C4-2B (cell line): ENCODE results near the gene ZMIZ2.
"Not testable (repeated sequence)": the region's sequence is repeated elsewhere in the genome, so short reads cannot be mapped to it uniquely, and the experiment has no call there.

ENCODE experiments used
- H3K27ac ChIP-seq: fragments of 450-650 bp; 2 replicates; pipeline ENCODE4 v1.5.1; 2017
- CTCF ChIP-seq: fragments of 450-650 bp; conservative IDR thresholded peaks from 2 replicates; pipeline ENCODE4 v1.5.1; 2017; ENCODE audit warnings: mild to moderate bottlenecking
- ZFX ChIP-seq: fragments of 450-650 bp; IDR thresholded peaks from 2 replicates; pipeline ENCODE4 v1.6.1; 2017

Gene ZMIZ2

GRCh38 chr7:44713680-44714335 is 34.8 kb upstream of the ZMIZ2 start:
- TF ChIP-seq ZFX, result no peak
- no peak for TF ChIP-seq CTCF
- no peak overlapping the region for H3K27ac ChIP-seq

GRCh38 chr7:44716205-44716604 is 32.4 kb upstream of the ZMIZ2 start:
- TF ChIP-seq ZFX, result no peak
- TF ChIP-seq CTCF, result no peak

GRCh38 chr7:44720301-44720700 is 28.3 kb upstream of the ZMIZ2 start:
- H3K27ac ChIP-seq, result no peak overlapping the region
- TF ChIP-seq CTCF (no peak), ZFX (no peak)

More at GRCh38 chr7:44716205-44716604, 32.4 kb upstream of the ZMIZ2 start:
- no peak overlapping the region for H3K27ac ChIP-seq

- no peak for TF ChIP-seq ZFX
- TF ChIP-seq CTCF, result no peak
- H3K27ac ChIP-seq, result no peak overlapping the region
Observed at GRCh38 chr7:44724276-44724675, 24.4 kb upstream of the ZMIZ2 start.

- H3K27ac ChIP-seq, result not testable (repeated sequence)
Observed at GRCh38 chr7:44726250-44726649, 22.4 kb upstream of the ZMIZ2 start.

GRCh38 chr7:44727158-44727936 is 21.3 kb upstream of the ZMIZ2 start:
- no peak for TF ChIP-seq ZFX
- TF ChIP-seq CTCF, result no peak
- no peak overlapping the region for H3K27ac ChIP-seq

- TF ChIP-seq ZFX (no peak), CTCF (no peak)
- H3K27ac ChIP-seq, result no peak overlapping the region
Observed at GRCh38 chr7:44727937-44728262, 20.7 kb upstream of the ZMIZ2 start.
